HL-60 (cell line): ENCODE measurements around the gene SLC38A11.
"Not testable (repeated sequence)": the region's sequence is repeated elsewhere in the genome, so short reads cannot be mapped to it uniquely, and the experiment has no call there.

Experiments
- DNase-seq, 2 experiments: peaks; one replicate each; pipeline ENCODE4 v3.0.0-alpha.2; 2010 to 2020; ENCODE audit warnings: low read depth in 1 of 2, low spot score in 1 of 2
- H3K27ac ChIP-seq: fragments of 250-450 bp; sonication (Bioruptor Pico); replicated peaks from 2 replicates; pipeline ENCODE4 v1.5.1; 2020; ENCODE audit warnings: mild to moderate bottlenecking, moderate library complexity
- H3K27me3 ChIP-seq: fragments of 250-450 bp; sonication (Bioruptor Pico); 2 replicates; pipeline ENCODE4 v1.5.1; 2021; ENCODE audit warnings: mild to moderate bottlenecking, moderate library complexity; ENCODE audit not compliant: insufficient read depth, poor library complexity, severe bottlenecking
- H3K4me3 ChIP-seq: replicated peaks from 2 replicates; pipeline ENCODE4 v1.5.1; 2011; ENCODE audit warnings: mild to moderate bottlenecking, control low read depth, low read length; ENCODE audit not compliant: insufficient read depth
- CTCF ChIP-seq: IDR thresholded peaks from one replicate; pipeline ENCODE4 v1.5.1; 2011; ENCODE audit warnings: low read length, control low read depth, inconsistent platforms; ENCODE audit not compliant: insufficient read depth
- GABPA ChIP-seq: IDR thresholded peaks from 2 replicates; pipeline ENCODE4 v1.6.1; 2012; ENCODE audit warnings: low read depth
- POLR2AphosphoS5 ChIP-seq: IDR thresholded peaks from 2 replicates; pipeline ENCODE4 v1.6.1; 2012; ENCODE audit warnings: low read depth
- REST ChIP-seq: IDR thresholded peaks from 2 replicates; pipeline ENCODE4 v1.6.1; 2012; ENCODE audit warnings: low read depth; ENCODE audit not compliant: insufficient replicate concordance
- SPI1 ChIP-seq: IDR thresholded peaks from 2 replicates; pipeline ENCODE4 v1.6.1; 2012; ENCODE audit warnings: low read depth, mild to moderate bottlenecking, borderline replicate concordance
- long read RNA-seq: library from polyadenylated mRNA; unstranded; transcript quantifications from one replicate; pipeline ENCODE4 v2.0.0, GENCODE V29; 2020

SLC38A11 gene
- long read RNA-seq, result 0 reads

- Histone ChIP-seq H3K27ac (no peak within 1 kb of the TSS), H3K27me3 (no peaks in the 10 kb centered on the region), H3K4me3 (no peak within 1 kb of the TSS)
- TF ChIP-seq POLR2AphosphoS5, result no peak
- no peak for TF ChIP-seq SPI1
- no peak for TF ChIP-seq GABPA
- no peak for TF ChIP-seq CTCF
- TF ChIP-seq REST, result no peak
- DNase-seq, result no peak
Observed at GRCh38 chr2:164954954-164955701, at the start of gene SLC38A11. Gene SLC38A11 (minus strand): TSS chr2:164955525. CDS start chr2:164955247, 278 bp downstream.

GRCh38 chr2:165003443-165004130 lies 48.3 kb upstream of the SLC38A11 start:
- no peak overlapping the region for H3K4me3 ChIP-seq
- DNase-seq, result no peak
- TF ChIP-seq GABPA (no peak), CTCF (no peak), REST (no peak), POLR2AphosphoS5 (no peak), SPI1 (no peak)
- H3K27me3 ChIP-seq, result no peaks in the 10 kb centered on the region
- no peak overlapping the region for H3K27ac ChIP-seq

GRCh38 chr2:165002638-165003037 lies 47.3 kb upstream of the SLC38A11 start:
- Histone ChIP-seq H3K27ac (no peak overlapping the region), H3K4me3 (no peak overlapping the region), H3K27me3 (no peaks in the 10 kb centered on the region)
- no peak for DNase-seq
- no peak for TF ChIP-seq SPI1
- TF ChIP-seq GABPA, result no peak
- no peak for TF ChIP-seq CTCF
- no peak for TF ChIP-seq POLR2AphosphoS5
- TF ChIP-seq REST, result no peak

GRCh38 chr2:164994664-164995299 lies 39.5 kb upstream of the SLC38A11 start:
- not testable (repeated sequence) for DNase-seq, H3K4me3 ChIP-seq, H3K27ac ChIP-seq, H3K27me3 ChIP-seq
